GM12892 (cell line): ENCODE data around the gene CCNF.

Experiments used
- POLR2A ChIP-seq: IDR thresholded peaks from 2 replicates; pipeline ENCODE4 v1.6.1; 2011; ENCODE audit warnings: low read depth, low read length, control low read depth
- POLR2AphosphoS5 ChIP-seq: IDR thresholded peaks from 2 replicates; pipeline ENCODE4 v1.6.1; 2011; ENCODE audit warnings: low read depth, low read length, control low read depth
- TAF1 ChIP-seq: IDR thresholded peaks from 2 replicates; pipeline ENCODE4 v1.6.1; 2011; ENCODE audit warnings: low read depth, mild to moderate bottlenecking, control low read depth, low read length, borderline replicate concordance

GRCh38 chr16:2460916-2461315 is 31.7 kb downstream of the CCNF start:
- no peak for TF ChIP-seq POLR2AphosphoS5
- no peak for TF ChIP-seq POLR2A
- no peak for TF ChIP-seq TAF1
